ENCODE data around the gene GABARAPL1. TPM values are rescaled to one million over a fixed set of nuclear protein-coding genes. Genes with fewer than 3 reads are reported as not detected.
"Not testable (repeated sequence)": the region's sequence is repeated elsewhere in the genome, so short reads cannot be mapped to it uniquely, and the experiment has no call there.

GABARAPL1 gene
- total and polyA plus RNA-seq, 2 donors (not counting 1 experiment from before 2014, with no cell fraction given): 4.5 to 11.9 TPM

DNA sequence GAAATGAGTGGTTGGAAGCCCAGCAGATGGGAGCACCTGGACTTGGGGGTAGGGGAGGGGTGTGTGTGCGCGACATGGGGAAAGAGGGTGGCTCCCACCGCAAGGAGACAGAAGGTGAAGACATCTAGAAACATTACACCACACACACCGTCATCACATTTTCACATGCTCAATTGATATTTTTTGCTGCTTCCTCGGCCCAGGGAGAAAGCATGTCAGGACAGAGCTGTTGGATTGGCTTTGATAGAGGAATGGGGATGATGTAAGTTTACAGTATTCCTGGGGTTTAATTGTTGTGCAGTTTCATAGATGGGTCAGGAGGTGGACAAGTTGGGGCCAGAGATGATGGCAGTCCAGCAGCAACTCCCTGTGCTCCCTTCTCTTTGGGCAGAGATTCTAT is 9.2 kb downstream of the GABARAPL1 start:
- Histone ChIP-seq H3K27me3 (replicated peaks in 1 of 4; ENCODE audit: control extremely low read depth in 1 of 4, control insufficient read depth in 3 of 4, insufficient read depth in 4 of 4, low read length in 3 of 4) (peaks cover 0 to 3% (median 0%) of the 10 kb centered on the region in 4 experiments), H3K4me2 (replicated peaks; ENCODE audit: low read depth, low read length, poor library complexity, severe bottlenecking) (no peak overlapping the region), H3K9me3 (ENCODE audit: control extremely low read depth in 1 of 3, control insufficient read depth in 2 of 3, insufficient read depth in 1 of 3, low read length in 2 of 3) (no peaks in the 10 kb centered on the region), H3K79me2 (ENCODE audit: control insufficient read depth, insufficient read depth, low read length) (no peaks in the 10 kb centered on the region), H3K9ac (ENCODE audit: low read length) (no peak overlapping the region), H4K20me1 (ENCODE audit: control insufficient read depth, insufficient read depth, low read length, poor library complexity, severe bottlenecking) (no peaks in the 10 kb centered on the region), H3K36me3 (replicated peaks in 1 of 2; ENCODE audit: control extremely low read depth in 1 of 2, control insufficient read depth in 1 of 2, extremely low read depth in 1 of 2, insufficient read depth in 2 of 2, low read length in 1 of 2) (no peaks in the 10 kb centered on the region), H3K27ac (ENCODE audit: low read length in 2 of 2) (no peak overlapping the region), H2AFZ (ENCODE audit: insufficient read depth, low read depth, low read length, poor library complexity, severe bottlenecking) (no peak overlapping the region), H3K4me1 (ENCODE audit: control insufficient read depth in 2 of 2, insufficient read depth in 2 of 2, low read length in 2 of 2) (no peaks in the 10 kb centered on the region), H3K4me3 (ENCODE audit: control extremely low read depth in 1 of 5, extremely low read depth in 1 of 5, insufficient read depth in 1 of 5, low read depth in 2 of 5, low read length in 4 of 5) (no peak overlapping the region)
- H3K27ac Mint-ChIP-seq: no peak overlapping the region
- H3K4me3 Mint-ChIP-seq: no peak overlapping the region
- ChIA-PET POLR2A (no interaction called here), CTCF (no interaction called here)
- no peak for DNase-seq
- H3K27me3 Mint-ChIP-seq: peaks cover 15% of the 10 kb centered on the region
- intact Hi-C loops (cut with micrococcal nuclease): no loop called here
- no peak for ATAC-seq (ENCODE audit: low read depth)
- 100% methylated on average over 1 of the region's 5 CpGs for WGBS (ENCODE audit: insufficient coverage)
- no peaks in the 10 kb centered on the region for H3K4me1 Mint-ChIP-seq
- TF ChIP-seq EZH2 (IDR thresholded peaks at IDR 0.05; ENCODE audit: borderline replicate concordance, insufficient read depth, low read depth, low read length, poor library complexity, severe bottlenecking): no peak
- TF ChIP-seq, protein P1, sequence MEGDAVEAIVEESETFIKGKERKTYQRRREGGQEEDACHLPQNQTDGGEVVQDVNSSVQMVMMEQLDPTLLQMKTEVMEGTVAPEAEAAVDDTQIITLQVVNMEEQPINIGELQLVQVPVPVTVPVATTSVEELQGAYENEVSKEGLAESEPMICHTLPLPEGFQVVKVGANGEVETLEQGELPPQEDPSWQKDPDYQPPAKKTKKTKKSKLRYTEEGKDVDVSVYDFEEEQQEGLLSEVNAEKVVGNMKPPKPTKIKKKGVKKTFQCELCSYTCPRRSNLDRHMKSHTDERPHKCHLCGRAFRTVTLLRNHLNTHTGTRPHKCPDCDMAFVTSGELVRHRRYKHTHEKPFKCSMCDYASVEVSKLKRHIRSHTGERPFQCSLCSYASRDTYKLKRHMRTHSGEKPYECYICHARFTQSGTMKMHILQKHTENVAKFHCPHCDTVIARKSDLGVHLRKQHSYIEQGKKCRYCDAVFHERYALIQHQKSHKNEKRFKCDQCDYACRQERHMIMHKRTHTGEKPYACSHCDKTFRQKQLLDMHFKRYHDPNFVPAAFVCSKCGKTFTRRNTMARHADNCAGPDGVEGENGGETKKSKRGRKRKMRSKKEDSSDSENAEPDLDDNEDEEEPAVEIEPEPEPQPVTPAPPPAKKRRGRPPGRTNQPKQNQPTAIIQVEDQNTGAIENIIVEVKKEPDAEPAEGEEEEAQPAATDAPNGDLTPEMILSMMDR (IDR thresholded peaks at IDR 0.05): no peak
- H3K9me3 Mint-ChIP-seq (ENCODE audit: insufficient read depth): no peaks in the 10 kb centered on the region

DNA sequence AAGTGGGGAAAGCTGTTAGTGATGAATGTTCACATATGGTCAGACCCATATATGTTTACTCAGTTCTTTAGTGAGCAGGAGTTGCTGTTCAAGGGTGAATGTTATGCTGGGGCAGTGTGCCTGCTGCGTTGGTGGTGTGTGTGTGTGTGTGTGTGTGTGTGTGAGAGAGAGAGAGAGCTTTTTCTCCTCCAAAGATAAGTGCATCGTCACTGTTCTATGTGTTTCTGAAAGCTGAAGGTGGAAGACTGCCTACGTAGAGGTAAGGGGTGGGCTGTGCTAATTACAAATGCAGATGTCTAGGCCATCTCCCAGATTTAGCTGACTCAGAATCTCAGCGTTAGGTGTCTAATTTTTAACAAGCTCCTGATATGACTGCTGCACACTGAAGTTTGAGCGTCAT is 10.5 kb downstream of the GABARAPL1 start:
- DNase-seq (no peak), ATAC-seq (ENCODE audit: low read depth) (no peak)
- WGBS (ENCODE audit: insufficient coverage): 75% methylated on average over 3 of the region's 5 CpGs
- H3K9ac ChIP-seq (ENCODE audit: low read length): no peak overlapping the region
- H3K4me1 Mint-ChIP-seq: peaks cover 8% of the 10 kb centered on the region
- intact Hi-C loops (cut with micrococcal nuclease): no loop called here
- H3K36me3 ChIP-seq (replicated peaks in 1 of 2; ENCODE audit: control extremely low read depth in 1 of 2, control insufficient read depth in 1 of 2, extremely low read depth in 1 of 2, insufficient read depth in 2 of 2, low read length in 1 of 2): no peaks in the 10 kb centered on the region
- no peak overlapping the region for H3K4me2 ChIP-seq (replicated peaks; ENCODE audit: low read depth, low read length, poor library complexity, severe bottlenecking)
- no peak for TF ChIP-seq EZH2 (IDR thresholded peaks at IDR 0.05; ENCODE audit: borderline replicate concordance, insufficient read depth, low read depth, low read length, poor library complexity, severe bottlenecking)
- TF ChIP-seq, protein P1 (IDR thresholded peaks at IDR 0.05): no peak
- no peaks in the 10 kb centered on the region for H3K9me3 ChIP-seq (ENCODE audit: control extremely low read depth in 1 of 3, control insufficient read depth in 2 of 3, insufficient read depth in 1 of 3, low read length in 2 of 3)
- H3K27ac Mint-ChIP-seq: no peak overlapping the region
- no peaks in the 10 kb centered on the region for H4K20me1 ChIP-seq (ENCODE audit: control insufficient read depth, insufficient read depth, low read length, poor library complexity, severe bottlenecking)
- peaks cover 2 to 10% of the 10 kb centered on the region in 2 donors for H3K4me1 ChIP-seq (ENCODE audit: control insufficient read depth in 2 of 2, insufficient read depth in 2 of 2, low read length in 2 of 2)
- no peak overlapping the region for H2AFZ ChIP-seq (ENCODE audit: insufficient read depth, low read depth, low read length, poor library complexity, severe bottlenecking)
- H3K27ac ChIP-seq (ENCODE audit: low read length in 2 of 2): no peak overlapping the region
- no peaks in the 10 kb centered on the region for H3K79me2 ChIP-seq (ENCODE audit: control insufficient read depth, insufficient read depth, low read length)
- H3K4me3 ChIP-seq (ENCODE audit: control extremely low read depth in 1 of 5, extremely low read depth in 1 of 5, insufficient read depth in 1 of 5, low read depth in 2 of 5, low read length in 4 of 5): no peak overlapping the region
- ChIA-PET POLR2A (no interaction called here), CTCF (interaction anchor here (1.0 kb wide), 1 partner anchor 13 kb away, joined by 3 read pairs; no protein-coding TSS in a partner anchor)
- no peaks in the 10 kb centered on the region for H3K9me3 Mint-ChIP-seq (ENCODE audit: insufficient read depth)
- no peak overlapping the region for H3K4me3 Mint-ChIP-seq
- peaks cover 0 to 3% (median 0%) of the 10 kb centered on the region in 4 experiments for H3K27me3 ChIP-seq (replicated peaks in 1 of 4; ENCODE audit: control extremely low read depth in 1 of 4, control insufficient read depth in 3 of 4, insufficient read depth in 4 of 4, low read length in 3 of 4)
- peaks cover 11% of the 10 kb centered on the region for H3K27me3 Mint-ChIP-seq

DNA sequence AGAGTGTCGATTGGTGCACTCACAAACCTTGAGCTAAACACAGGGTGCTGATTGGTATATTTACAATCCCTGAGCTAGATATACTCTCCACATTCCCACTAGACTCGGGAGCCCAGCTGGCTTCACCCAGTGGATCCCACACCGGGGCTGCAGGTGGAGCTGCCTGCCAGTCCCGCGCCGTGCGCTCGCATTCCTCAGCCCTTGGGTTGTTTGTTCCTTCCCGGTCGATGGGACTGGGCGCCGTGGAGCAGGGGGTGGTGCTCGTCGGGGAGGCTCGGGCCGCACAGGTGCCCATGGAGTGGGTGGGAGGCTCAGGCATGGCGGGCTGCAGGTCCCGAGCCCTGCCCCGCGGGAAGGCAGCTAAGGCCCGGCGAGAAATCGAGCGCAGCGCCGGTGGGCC is 12.7 kb downstream of the GABARAPL1 start:
- H3K27ac ChIP-seq (ENCODE audit: low read length in 2 of 2); H3K4me3 Mint-ChIP-seq; H3K9me3 Mint-ChIP-seq (ENCODE audit: insufficient read depth); H3K4me2 ChIP-seq (replicated peaks; ENCODE audit: low read depth, low read length, poor library complexity, severe bottlenecking); CTCF ChIA-PET; H3K9me3 ChIP-seq (ENCODE audit: control extremely low read depth in 1 of 3, control insufficient read depth in 2 of 3, insufficient read depth in 1 of 3, low read length in 2 of 3); H3K36me3 ChIP-seq (replicated peaks in 1 of 2; ENCODE audit: control extremely low read depth in 1 of 2, control insufficient read depth in 1 of 2, extremely low read depth in 1 of 2, insufficient read depth in 2 of 2, low read length in 1 of 2); H3K4me3 ChIP-seq (ENCODE audit: control extremely low read depth in 1 of 5, extremely low read depth in 1 of 5, insufficient read depth in 1 of 5, low read depth in 2 of 5, low read length in 4 of 5); ATAC-seq (ENCODE audit: low read depth); H3K27ac Mint-ChIP-seq; DNase-seq; H2AFZ ChIP-seq (ENCODE audit: insufficient read depth, low read depth, low read length, poor library complexity, severe bottlenecking); H3K4me1 Mint-ChIP-seq; intact Hi-C loops (cut with micrococcal nuclease); H3K79me2 ChIP-seq (ENCODE audit: control insufficient read depth, insufficient read depth, low read length); POLR2A ChIA-PET; H3K27me3 ChIP-seq (replicated peaks in 1 of 4; ENCODE audit: control extremely low read depth in 1 of 4, control insufficient read depth in 3 of 4, insufficient read depth in 4 of 4, low read length in 3 of 4); H4K20me1 ChIP-seq (ENCODE audit: control insufficient read depth, insufficient read depth, low read length, poor library complexity, severe bottlenecking); H3K9ac ChIP-seq (ENCODE audit: low read length): not testable (repeated sequence)
- peaks cover 2 to 12% of the 10 kb centered on the region in 2 donors for H3K4me1 ChIP-seq (ENCODE audit: control insufficient read depth in 2 of 2, insufficient read depth in 2 of 2, low read length in 2 of 2)
- WGBS (ENCODE audit: insufficient coverage): 97% methylated on average over 7 of the region's 26 CpGs
- peaks cover 11% of the 10 kb centered on the region for H3K27me3 Mint-ChIP-seq
